ENCODE data around the gene RANBP1. TPM values are rescaled to one million over a fixed set of nuclear protein-coding genes. Genes with fewer than 3 reads are reported as not detected.

The RANBP1 gene
- total and polyA plus RNA-seq, 2 of the 13 experiments (the other 11 are each of a cell fraction or from before 2014, with no cell fraction given), result 181 to 492 TPM

DNA sequence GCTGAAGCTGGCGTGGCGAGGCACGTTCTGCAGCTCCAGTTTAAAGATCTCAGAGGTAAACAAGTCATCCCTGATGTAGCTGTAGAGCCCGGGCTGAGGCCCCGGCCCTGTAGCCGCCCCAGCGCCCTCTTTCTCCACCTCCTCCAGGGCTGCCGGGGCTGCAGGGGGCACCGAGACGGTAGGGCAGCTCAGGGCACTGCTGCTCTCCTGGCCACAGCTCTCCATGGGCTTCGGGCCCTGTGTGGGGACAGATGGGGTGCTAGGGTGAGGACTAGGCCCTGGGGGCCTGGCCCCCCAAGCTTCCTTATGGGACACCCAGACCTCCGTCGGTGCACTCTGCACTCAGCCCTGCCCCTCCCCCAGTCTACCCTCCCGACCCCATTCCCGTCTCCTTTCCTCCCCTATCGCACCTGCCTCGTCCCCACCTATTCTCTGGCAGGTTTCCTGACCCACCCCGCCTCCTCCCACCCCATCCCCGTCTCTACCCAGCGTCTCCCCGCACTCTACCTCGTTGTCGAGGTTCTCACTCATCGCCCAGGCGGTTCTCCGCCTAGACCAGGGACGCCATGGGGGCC lies 559 bp downstream of the RANBP1 start (continued):
- no peak for TF ChIP-seq RFX5 (IDR thresholded peaks at IDR 0.05; ENCODE audit: low read depth, low read length)
- TF ChIP-seq ZNF841 (CRISPR knock-in tag; IDR thresholded peaks at IDR 0.05; ENCODE audit: borderline replicate concordance), result no peak
- TF ChIP-seq ZSCAN12 (CRISPR knock-in tag; IDR thresholded peaks at IDR 0.05), result no peak
- TF ChIP-seq ZNF282 (IDR thresholded peaks at IDR 0.05; ENCODE audit: partially characterized antibody), result no peak
- TF ChIP-seq ZNF142 (CRISPR knock-in tag; IDR thresholded peaks at IDR 0.05), result no peak
- TF ChIP-seq ZC3H4 (CRISPR knock-in tag; IDR thresholded peaks at IDR 0.05; ENCODE audit: borderline replicate concordance), result no peak
- TF ChIP-seq, protein P1, sequence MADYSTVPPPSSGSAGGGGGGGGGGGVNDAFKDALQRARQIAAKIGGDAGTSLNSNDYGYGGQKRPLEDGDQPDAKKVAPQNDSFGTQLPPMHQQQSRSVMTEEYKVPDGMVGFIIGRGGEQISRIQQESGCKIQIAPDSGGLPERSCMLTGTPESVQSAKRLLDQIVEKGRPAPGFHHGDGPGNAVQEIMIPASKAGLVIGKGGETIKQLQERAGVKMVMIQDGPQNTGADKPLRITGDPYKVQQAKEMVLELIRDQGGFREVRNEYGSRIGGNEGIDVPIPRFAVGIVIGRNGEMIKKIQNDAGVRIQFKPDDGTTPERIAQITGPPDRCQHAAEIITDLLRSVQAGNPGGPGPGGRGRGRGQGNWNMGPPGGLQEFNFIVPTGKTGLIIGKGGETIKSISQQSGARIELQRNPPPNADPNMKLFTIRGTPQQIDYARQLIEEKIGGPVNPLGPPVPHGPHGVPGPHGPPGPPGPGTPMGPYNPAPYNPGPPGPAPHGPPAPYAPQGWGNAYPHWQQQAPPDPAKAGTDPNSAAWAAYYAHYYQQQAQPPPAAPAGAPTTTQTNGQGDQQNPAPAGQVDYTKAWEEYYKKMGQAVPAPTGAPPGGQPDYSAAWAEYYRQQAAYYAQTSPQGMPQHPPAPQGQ (CRISPR knock-in tag; IDR thresholded peaks at IDR 0.05; ENCODE audit: borderline replicate concordance), result no peak
- no peak for TF ChIP-seq ZNF878 (CRISPR knock-in tag; IDR thresholded peaks at IDR 0.05)
- no peak for TF ChIP-seq MATR3 (CRISPR knock-in tag; IDR thresholded peaks at IDR 0.05)
- no peak for TF ChIP-seq ZNF281 (CRISPR knock-in tag; IDR thresholded peaks at IDR 0.05; ENCODE audit: borderline replicate concordance)
- no peak for TF ChIP-seq NCOA2 (CRISPR knock-in tag; IDR thresholded peaks at IDR 0.05)
- TF ChIP-seq MTF1 (CRISPR knock-in tag; IDR thresholded peaks at IDR 0.05), result no peak
- TF ChIP-seq THRA (CRISPR knock-in tag; IDR thresholded peaks at IDR 0.05; ENCODE audit: borderline replicate concordance), result no peak
